ENCODE measurements around the gene NQO2. TPM values are rescaled to one million over a fixed set of nuclear protein-coding genes. Genes with fewer than 3 reads are reported as not detected.

Gene NQO2
- total RNA-seq, 1 experiment from 2014 or later, result 82.9 TPM

DNA sequence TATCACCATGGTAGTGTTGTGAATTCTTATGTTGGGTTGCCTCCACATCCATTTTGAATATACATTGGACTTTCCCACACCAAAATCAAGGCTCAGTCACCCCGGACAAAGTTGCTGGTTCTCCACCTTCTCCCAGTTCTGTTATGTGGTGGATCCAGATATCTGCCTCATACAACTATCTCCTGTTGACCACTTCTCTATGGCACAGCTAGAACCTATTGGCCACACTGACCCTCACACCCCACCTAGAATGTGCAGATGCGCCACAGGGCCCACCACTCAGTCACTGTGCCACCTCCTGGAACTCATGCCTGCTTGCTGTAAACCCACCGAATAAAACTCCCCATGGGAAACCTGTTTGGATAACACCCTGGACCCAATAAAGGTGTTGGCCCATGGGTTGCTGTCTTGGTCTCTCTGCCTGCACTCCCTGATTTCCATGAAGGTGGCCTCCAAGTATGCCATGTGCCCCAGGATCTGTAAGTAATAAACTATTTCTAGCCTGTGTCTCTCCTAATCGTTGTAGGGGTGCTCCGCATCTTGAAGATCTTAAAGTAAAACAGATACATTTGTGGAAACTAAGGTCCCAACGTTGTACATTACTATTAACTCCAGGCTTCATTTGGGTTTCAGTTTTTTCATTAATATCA is 7.2 kb upstream of the NQO2 start:
- no peak for TF ChIP-seq RAD21 (IDR thresholded peaks at IDR 0.05; ENCODE audit: low read depth)
- TF ChIP-seq, protein P1, sequence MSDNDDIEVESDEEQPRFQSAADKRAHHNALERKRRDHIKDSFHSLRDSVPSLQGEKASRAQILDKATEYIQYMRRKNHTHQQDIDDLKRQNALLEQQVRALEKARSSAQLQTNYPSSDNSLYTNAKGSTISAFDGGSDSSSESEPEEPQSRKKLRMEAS (IDR thresholded peaks at IDR 0.05), result no peak
- TF ChIP-seq, protein P2, sequence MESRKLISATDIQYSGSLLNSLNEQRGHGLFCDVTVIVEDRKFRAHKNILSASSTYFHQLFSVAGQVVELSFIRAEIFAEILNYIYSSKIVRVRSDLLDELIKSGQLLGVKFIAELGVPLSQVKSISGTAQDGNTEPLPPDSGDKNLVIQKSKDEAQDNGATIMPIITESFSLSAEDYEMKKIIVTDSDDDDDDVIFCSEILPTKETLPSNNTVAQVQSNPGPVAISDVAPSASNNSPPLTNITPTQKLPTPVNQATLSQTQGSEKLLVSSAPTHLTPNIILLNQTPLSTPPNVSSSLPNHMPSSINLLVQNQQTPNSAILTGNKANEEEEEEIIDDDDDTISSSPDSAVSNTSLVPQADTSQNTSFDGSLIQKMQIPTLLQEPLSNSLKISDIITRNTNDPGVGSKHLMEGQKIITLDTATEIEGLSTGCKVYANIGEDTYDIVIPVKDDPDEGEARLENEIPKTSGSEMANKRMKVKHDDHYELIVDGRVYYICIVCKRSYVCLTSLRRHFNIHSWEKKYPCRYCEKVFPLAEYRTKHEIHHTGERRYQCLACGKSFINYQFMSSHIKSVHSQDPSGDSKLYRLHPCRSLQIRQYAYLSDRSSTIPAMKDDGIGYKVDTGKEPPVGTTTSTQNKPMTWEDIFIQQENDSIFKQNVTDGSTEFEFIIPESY (IDR thresholded peaks at IDR 0.05; ENCODE audit: extremely low read depth, insufficient replicate concordance, low read length), result no peak
- no peak for TF ChIP-seq POLR2A (IDR thresholded peaks at IDR 0.05; ENCODE audit: borderline replicate concordance, extremely low read depth, insufficient read depth, insufficient read length)
- TF ChIP-seq, protein P3, sequence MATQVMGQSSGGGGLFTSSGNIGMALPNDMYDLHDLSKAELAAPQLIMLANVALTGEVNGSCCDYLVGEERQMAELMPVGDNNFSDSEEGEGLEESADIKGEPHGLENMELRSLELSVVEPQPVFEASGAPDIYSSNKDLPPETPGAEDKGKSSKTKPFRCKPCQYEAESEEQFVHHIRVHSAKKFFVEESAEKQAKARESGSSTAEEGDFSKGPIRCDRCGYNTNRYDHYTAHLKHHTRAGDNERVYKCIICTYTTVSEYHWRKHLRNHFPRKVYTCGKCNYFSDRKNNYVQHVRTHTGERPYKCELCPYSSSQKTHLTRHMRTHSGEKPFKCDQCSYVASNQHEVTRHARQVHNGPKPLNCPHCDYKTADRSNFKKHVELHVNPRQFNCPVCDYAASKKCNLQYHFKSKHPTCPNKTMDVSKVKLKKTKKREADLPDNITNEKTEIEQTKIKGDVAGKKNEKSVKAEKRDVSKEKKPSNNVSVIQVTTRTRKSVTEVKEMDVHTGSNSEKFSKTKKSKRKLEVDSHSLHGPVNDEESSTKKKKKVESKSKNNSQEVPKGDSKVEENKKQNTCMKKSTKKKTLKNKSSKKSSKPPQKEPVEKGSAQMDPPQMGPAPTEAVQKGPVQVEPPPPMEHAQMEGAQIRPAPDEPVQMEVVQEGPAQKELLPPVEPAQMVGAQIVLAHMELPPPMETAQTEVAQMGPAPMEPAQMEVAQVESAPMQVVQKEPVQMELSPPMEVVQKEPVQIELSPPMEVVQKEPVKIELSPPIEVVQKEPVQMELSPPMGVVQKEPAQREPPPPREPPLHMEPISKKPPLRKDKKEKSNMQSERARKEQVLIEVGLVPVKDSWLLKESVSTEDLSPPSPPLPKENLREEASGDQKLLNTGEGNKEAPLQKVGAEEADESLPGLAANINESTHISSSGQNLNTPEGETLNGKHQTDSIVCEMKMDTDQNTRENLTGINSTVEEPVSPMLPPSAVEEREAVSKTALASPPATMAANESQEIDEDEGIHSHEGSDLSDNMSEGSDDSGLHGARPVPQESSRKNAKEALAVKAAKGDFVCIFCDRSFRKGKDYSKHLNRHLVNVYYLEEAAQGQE (IDR thresholded peaks at IDR 0.05; ENCODE audit: low read depth), result no peak
- TF ChIP-seq YY1 (IDR thresholded peaks at IDR 0.05; ENCODE audit: extremely low read depth, insufficient replicate concordance, low read depth, low read length), result no peak
- no peak for TF ChIP-seq CEBPB (IDR thresholded peaks at IDR 0.05; ENCODE audit: low read depth)
- TF ChIP-seq SP1 (IDR thresholded peaks at IDR 0.05; ENCODE audit: low read depth), result no peak
- TF ChIP-seq EGR1 (IDR thresholded peaks at IDR 0.05; ENCODE audit: low read depth), result no peak
- TF ChIP-seq JUND (IDR thresholded peaks at IDR 0.05), result no peak
- no peak for TF ChIP-seq ZNF274 (IDR thresholded peaks at IDR 0.05; ENCODE audit: low read depth, low read length)
- TF ChIP-seq, protein P4, sequence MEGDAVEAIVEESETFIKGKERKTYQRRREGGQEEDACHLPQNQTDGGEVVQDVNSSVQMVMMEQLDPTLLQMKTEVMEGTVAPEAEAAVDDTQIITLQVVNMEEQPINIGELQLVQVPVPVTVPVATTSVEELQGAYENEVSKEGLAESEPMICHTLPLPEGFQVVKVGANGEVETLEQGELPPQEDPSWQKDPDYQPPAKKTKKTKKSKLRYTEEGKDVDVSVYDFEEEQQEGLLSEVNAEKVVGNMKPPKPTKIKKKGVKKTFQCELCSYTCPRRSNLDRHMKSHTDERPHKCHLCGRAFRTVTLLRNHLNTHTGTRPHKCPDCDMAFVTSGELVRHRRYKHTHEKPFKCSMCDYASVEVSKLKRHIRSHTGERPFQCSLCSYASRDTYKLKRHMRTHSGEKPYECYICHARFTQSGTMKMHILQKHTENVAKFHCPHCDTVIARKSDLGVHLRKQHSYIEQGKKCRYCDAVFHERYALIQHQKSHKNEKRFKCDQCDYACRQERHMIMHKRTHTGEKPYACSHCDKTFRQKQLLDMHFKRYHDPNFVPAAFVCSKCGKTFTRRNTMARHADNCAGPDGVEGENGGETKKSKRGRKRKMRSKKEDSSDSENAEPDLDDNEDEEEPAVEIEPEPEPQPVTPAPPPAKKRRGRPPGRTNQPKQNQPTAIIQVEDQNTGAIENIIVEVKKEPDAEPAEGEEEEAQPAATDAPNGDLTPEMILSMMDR (IDR thresholded peaks at IDR 0.05 in 2 of 3, conservative IDR thresholded peaks at IDR 0.05 in 1 of 3; ENCODE audit: borderline replicate concordance in 1 of 3, insufficient read depth in 1 of 3, low read depth in 2 of 3, low read length in 2 of 3), result no peak
- no peak for TF ChIP-seq EZH2phosphoT487 (IDR thresholded peaks at IDR 0.05; ENCODE audit: borderline replicate concordance)
- TF ChIP-seq, protein P5, sequence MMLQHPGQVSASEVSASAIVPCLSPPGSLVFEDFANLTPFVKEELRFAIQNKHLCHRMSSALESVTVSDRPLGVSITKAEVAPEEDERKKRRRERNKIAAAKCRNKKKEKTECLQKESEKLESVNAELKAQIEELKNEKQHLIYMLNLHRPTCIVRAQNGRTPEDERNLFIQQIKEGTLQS (IDR thresholded peaks at IDR 0.05), result no peak
- TF ChIP-seq CBX3 (IDR thresholded peaks at IDR 0.05; ENCODE audit: low read depth), result no peak
- TF ChIP-seq TCF7L2 (IDR thresholded peaks at IDR 0.05; ENCODE audit: borderline replicate concordance, extremely low read depth, insufficient read depth, insufficient read length), result no peak
- Histone ChIP-seq H2AFZ (ENCODE audit: low read depth, low read length, poor library complexity, severe bottlenecking) (no peak overlapping the region), H3K4me3 (replicated peaks in 1 of 2; ENCODE audit: low read depth in 1 of 2, low read length in 2 of 2) (no peak overlapping the region), H3K36me3 (ENCODE audit: control insufficient read depth in 1 of 2, insufficient read depth in 2 of 2, low read length in 2 of 2) (no peaks in the 10 kb centered on the region), H3K9me2 (ENCODE audit: insufficient read depth) (no peaks in the 10 kb centered on the region), H3K4me2 (ENCODE audit: low read length) (no peak overlapping the region), H3K9ac (ENCODE audit: low read length) (no peak overlapping the region), H3K9me3 (ENCODE audit: control insufficient read depth in 1 of 2, insufficient read depth in 1 of 2, low read depth in 1 of 2, low read length in 2 of 2) (no peaks in the 10 kb centered on the region), H3K79me2 (ENCODE audit: insufficient read depth, low read length) (no peaks in the 10 kb centered on the region), H3K4me1 (ENCODE audit: control insufficient read depth in 1 of 2, insufficient read depth in 2 of 2, low read length in 2 of 2) (peaks cover 9 to 27% of the 10 kb centered on the region in 2 experiments), H4K20me1 (ENCODE audit: insufficient read depth) (no peaks in the 10 kb centered on the region), H3K27ac (ENCODE audit: low read depth, low read length) (no peak overlapping the region), H3K27me3 (ENCODE audit: insufficient read depth, low read length) (no peaks in the 10 kb centered on the region)
- no TSS peak for BruUV-seq (replicated peaks)
- intact Hi-C loops (cut with micrococcal nuclease), result no loop called here
- no peak for ATAC-seq
- DNase-seq (ENCODE audit: low read depth, low spot score), result no peak
- ChIA-PET CTCF (no interaction called here), RAD21 (ENCODE audit: low non-redundant PET in 1 of 2, low total read pairs in 2 of 2, uncharacterized antibody in 2 of 2, unreplicated experiment in 2 of 2) (no interaction called here), POLR2A (interaction anchor here (1.9 kb wide), 1 partner anchor 9 kb away, joined by 6 read pairs; no protein-coding TSS in a partner anchor)
